ENCODE data around the gene PARVB.

PARVB gene

DNA sequence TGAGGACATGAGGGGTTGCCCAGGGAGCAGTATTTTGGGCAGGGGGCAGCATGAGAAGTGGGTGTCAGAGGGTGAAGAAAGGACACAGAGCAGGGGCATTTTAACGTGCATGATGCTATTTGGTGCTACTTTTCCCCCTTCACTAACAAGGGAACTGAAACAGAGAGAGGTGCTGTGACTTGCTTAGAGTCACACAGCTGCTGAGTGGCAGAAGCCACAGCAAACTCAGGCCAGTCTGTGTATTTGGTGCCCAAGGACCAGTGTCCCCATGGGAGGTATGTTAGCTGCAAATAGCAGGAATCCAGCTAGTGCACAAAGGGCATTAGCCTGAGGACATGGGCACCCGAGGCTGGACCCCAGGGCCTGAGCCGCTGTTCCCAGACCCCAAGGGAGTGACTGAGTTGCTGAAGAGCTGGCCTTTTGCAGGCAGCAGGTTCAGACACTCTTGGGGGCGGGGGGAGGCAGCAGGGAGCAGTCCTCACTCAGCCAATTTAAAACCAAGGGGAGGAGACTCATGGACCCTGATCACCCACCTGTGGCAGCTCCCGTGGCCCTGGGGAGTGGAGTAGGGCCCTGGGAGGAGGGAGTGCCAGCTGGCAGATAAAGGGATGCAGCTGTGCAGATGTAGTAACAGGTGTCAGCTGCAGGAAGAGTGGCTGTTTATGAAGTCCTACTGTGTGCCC lies 171.2 kb downstream of the PARVB start:
- TF ChIP-seq CTCF (IDR thresholded peaks at IDR 0.05; ENCODE audit: low read depth, low read length), result no peak
- H3K4me3 ChIP-seq (ENCODE audit: low read depth, low read length), result no peak overlapping the region

GRCh38 chr22:44196241-44196640 lies 172.1 kb downstream of the PARVB start:
- no peak for TF ChIP-seq CTCF (IDR thresholded peaks at IDR 0.05; ENCODE audit: low read depth, low read length)

DNA sequence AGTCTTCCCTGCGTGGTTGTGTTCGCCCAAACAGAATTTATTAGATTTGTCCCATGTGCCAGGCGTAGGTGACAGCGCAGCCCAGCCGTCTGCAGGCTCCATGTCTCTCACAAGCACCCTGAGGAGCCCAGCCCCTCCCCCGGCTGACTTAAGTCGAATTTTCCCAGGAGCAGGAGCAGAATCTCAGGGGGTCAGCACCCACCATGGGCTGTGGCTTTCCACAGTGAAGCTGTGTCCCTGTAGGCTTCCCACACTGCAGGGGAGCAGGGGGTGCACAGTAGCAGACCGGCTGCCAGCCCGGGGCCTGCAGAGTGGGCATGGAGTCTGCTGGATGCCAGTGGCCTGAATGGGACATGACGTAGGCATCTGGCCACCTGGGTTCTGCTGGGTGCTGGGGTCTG lies 172.6 kb downstream of the PARVB start:
- no peak for TF ChIP-seq CTCF (IDR thresholded peaks at IDR 0.05; ENCODE audit: low read depth, low read length)

More at GRCh38 chr22:44196241-44196640, 172.1 kb downstream of the PARVB start:
- no peak overlapping the region for H3K4me3 ChIP-seq (ENCODE audit: low read depth, low read length)

DNA sequence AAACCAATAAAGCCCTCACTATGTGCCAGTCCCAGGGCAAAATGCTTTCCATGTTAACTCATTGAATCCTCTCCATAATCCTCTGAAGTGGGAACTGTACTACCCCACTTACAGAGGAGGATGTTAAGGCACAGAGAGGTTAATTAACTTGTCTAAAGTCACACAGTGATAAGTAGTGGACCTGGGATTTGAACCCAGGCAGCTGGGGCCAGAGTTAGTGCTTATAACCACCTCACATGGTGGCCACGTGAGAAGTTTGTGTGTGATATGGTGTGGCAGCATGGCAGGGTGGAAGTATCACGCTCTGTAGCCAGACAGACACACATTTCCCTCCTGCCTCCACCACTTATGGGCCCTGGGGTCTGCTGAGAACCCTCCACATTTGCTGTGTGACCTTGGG lies 173.2 kb downstream of the PARVB start:
- no peak overlapping the region for H3K4me3 ChIP-seq (ENCODE audit: low read depth, low read length)
- TF ChIP-seq CTCF (IDR thresholded peaks at IDR 0.05; ENCODE audit: low read depth, low read length), result no peak

More for the DNA sequence above, 172.6 kb downstream of the PARVB start:
- no peak overlapping the region for H3K4me3 ChIP-seq (ENCODE audit: low read depth, low read length)

- no peak overlapping the region for H3K4me3 ChIP-seq (ENCODE audit: low read depth, low read length)
- no peak for TF ChIP-seq CTCF (IDR thresholded peaks at IDR 0.05; ENCODE audit: low read depth, low read length)
Measured at GRCh38 chr22:44199164-44199563, 175.1 kb downstream of the PARVB start.

- H3K4me3 ChIP-seq (ENCODE audit: low read depth, low read length), result no peak overlapping the region
- no peak for TF ChIP-seq CTCF (IDR thresholded peaks at IDR 0.05; ENCODE audit: low read depth, low read length)
Measured at GRCh38 chr22:44199866-44200265, 175.8 kb downstream of the PARVB start.

DNA sequence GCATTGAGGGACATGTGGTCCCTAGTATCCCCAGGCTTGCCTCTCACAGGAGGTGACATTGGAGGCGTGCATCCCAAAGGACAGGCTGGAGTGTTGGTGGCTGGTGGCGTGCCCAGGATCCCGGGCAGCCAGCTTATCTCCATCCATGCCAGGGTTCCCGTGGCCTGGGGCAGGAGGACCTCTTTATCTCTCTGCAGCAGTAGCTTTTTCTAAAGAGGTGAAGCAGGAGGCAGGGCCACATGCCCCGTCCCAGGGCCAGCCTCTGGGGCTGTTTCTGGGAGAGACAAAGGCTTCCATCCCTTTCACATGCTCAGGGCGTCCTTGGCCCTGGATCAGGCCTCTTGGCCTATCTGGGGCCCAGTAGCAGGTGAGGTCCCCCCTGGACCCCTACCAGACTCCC lies 176.3 kb downstream of the PARVB start:
- no peak for TF ChIP-seq CTCF (IDR thresholded peaks at IDR 0.05; ENCODE audit: low read depth, low read length)
- H3K4me3 ChIP-seq (ENCODE audit: low read depth, low read length), result no peak overlapping the region
